G401 (cell line): Measurements from ENCODE around the gene LBHD2. TPM values are rescaled to one million over a fixed set of nuclear protein-coding genes. Genes with fewer than 3 reads are reported as not detected.
"Not testable (repeated sequence)": the region's sequence is repeated elsewhere in the genome, so short reads cannot be mapped to it uniquely, and the experiment has no call there.

Experiments used
- DNase-seq: peaks from one replicate; pipeline ENCODE4 v3.0.0-alpha.2; 2015; ENCODE audit warnings: low spot score
- in situ Hi-C: cut with HindIII; loops from 2 replicates; pipeline ENCODE4 v1.10.0; 2016; ENCODE audit warnings: low sequenced_read_pairs, mixed read lengths
- total RNA-seq: library from RNA; depleted of rRNA; stranded (reverse); fragments of >200 nt; shearing (Covaris generic); gene quantifications from 2 replicates; pipeline ENCODE4 v1.2.3, GENCODE V29; 2014

LBHD2 gene
- total RNA-seq, 1 experiment from 2014 or later, result not detected

DNA sequence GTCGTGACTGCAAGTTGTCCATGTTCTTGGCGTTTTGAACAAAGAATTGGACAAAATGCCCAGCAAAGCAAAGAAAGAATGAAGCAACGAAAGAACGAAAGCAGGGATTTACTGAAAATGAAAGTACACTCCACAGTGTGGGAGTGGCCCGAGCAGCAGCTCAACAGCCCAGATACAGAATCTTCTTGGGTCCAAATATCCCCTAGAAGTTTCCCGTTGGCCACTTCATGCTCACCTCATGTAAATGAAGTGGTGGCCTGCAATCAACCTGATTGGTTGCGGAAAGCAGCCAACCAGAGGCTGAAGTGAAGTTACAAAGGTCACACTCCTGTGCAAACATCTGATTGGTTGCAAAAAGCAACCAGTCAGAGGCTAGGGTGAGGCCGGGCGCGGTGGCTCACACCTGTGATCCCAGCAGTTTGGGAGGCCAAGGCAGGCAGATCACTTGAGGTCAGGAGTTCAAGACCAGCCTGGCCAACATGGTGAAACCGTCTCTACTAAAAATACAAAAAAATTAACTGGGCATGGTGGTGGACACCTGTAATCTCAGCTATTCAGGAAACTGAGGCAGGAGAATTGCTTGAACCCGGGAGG, 31.2 kb downstream of the LBHD2 start:
- in situ Hi-C loops, DNase-seq: not testable (repeated sequence)

DNA sequence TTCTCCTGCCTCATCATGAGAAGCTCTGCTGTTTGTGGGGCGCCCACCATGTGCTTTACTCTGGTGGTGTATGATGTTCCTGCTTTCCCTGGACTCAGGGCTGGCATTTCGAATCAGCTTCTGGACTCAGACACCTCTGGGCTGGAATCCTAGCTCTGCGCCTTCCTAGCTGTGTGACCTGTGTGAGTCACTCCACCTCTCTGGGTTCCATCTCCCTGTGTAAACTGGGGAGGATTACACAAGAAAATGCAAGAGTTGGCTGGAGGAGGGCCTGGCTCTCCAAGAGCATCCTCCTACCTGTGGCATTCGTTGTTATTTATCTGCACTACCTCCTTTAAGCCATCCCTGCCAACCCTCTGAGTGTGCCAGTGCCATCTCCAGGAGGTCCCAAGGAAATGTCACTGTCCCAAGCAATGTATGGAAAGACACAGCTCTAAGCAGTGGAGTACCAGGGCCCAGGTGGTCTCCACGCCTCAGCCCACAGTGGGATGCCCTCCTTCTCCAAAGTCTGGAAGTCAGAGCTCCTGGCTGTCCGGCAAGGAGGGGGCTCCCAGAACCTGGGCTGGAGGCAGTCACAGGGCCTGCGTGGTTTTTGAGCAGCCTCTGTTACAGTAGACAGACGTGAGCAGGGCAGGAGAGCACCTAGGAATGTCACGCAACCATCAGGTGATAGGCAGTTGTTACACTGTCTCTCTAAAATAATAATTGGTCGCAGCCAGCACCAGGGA, 32.0 kb downstream of the LBHD2 start:
- in situ Hi-C loops, result no loop called here

DNA sequence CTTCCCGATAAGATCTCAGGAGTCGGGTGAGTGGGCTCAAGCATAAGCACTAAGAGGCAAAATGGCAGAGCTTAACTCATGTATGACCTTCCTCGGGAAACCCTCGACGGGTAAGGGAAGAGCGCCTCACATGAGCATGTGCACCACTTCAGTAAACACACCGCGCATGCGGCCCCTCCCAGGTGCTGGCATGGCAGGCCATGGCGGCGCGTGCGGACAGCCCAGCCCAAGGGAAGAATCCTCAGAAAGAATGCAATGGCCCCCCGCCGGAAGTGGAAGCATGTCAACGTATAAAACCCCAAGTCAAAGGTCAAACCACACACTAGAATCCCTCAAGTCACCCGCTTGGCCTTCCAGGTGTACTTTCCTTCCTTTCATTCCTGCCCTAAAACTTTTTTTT, 32.6 kb downstream of the LBHD2 start:
- in situ Hi-C loops, result no loop called here
- no peak for DNase-seq

More for the DNA sequence above, 32.0 kb downstream of the LBHD2 start:
- DNase-seq, result no peak

DNA sequence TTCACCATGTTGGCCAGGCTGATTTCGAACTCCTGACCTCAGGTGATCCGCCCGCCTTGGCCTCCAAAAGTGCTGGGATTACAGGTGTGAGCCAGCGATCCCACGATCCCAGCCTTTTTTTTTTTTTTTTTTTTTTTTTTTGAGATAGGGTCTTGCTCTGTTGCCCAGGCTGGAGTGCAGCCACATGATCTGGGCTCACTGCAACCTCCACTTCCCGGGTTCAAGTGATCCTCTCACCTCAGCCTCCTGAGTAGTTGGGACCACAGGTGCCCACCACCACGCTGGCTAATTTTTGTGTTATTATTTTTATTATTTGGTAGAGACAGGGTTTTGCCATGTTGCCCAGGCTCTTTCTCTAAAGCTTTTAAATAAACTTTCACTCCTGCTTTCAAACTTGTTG, 33.5 kb downstream of the LBHD2 start:
- in situ Hi-C loops, DNase-seq: not testable (repeated sequence)

DNA sequence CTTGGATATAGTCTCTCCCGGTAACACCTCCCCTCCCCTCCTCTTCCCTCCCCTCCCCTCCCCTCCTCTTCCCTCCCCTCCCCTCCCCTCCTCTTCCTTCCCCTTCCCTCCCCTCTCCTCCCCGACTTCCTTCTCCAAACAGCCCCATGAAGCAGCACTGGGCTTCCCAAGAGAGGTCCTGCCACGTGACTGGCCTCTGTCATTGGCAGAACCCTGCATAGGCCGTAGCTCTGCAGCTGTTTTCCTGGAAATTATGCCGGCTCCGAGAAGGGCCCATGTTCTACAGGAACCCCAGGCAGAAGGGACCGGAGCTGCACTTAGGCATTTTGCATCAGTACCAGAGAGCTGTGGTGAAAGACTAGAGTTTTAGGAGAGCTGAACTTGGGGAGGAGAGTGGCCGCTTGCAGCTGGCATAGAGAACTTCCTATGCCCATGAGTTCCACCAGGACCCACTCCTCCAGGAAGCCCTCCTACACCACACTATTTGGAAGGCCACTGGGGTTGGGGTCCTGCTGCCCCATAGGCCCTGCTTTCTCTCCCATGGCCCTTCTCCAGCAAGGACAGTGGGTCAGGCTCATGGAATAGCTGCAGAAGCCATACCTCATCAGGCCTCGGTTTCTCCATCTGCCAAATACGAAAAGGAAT, 34.1 kb downstream of the LBHD2 start:
- no peak for DNase-seq

DNA sequence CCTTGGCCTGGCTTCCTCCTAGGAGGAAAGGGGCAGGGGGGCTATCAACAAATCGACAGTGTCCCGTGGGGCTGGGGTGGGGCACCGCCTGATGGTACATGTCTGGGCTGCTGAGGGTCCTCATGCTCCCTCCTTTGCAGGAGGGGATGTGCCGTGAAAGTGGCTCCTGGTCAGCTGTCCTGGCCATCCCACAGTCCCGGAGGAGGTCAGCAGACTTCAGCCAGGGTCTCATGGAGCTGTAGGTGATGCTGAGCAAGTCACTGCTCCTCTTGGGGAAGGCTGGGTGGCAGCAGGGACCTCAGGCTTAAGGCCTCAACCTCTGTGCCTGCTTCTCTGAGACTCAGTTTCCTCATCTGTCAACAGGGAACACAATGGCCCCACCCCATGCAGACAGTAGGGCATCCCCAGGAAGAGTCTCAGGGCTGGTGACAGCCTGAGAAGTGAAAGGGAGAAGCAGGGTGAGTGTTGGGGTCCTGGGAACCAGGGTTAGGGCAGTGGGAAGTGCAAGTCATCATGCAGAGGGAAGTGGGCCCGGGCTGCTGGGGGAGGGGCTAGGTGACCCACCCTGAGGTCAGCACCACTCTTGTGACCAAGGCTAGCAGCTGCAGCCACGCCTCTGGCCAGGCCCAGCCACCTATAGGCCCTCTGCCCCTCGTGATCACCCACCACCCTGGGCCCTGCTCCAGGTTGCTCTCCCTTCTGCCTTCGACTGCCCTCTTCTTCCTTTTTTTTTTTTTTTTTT, 34.8 kb downstream of the LBHD2 start:
- in situ Hi-C loops, result no loop called here

More for the DNA sequence above, 34.1 kb downstream of the LBHD2 start:
- in situ Hi-C loops, result no loop called here

DNA sequence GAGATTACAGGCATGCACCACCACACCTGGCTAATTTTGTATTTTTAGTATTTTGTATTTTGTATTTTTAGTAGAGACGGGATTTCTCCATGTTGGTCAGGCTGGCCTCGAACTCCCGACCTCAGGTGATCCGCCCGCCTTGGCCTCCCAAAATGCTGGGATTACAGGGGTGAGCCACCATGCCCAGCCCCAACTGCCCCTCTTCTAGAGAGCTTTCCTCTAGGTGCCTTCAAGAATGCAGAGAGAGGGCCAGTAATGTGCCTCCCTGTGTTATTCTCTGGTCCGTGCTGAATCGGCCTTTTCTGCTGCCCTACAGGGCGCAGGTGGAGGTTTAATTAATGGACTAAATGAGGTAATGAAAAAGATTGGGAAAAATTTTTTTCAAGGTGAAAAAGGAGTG, 35.5 kb downstream of the LBHD2 start:
- in situ Hi-C loops, DNase-seq: not testable (repeated sequence)

More for the DNA sequence above, 34.8 kb downstream of the LBHD2 start:
- no peak for DNase-seq

DNA sequence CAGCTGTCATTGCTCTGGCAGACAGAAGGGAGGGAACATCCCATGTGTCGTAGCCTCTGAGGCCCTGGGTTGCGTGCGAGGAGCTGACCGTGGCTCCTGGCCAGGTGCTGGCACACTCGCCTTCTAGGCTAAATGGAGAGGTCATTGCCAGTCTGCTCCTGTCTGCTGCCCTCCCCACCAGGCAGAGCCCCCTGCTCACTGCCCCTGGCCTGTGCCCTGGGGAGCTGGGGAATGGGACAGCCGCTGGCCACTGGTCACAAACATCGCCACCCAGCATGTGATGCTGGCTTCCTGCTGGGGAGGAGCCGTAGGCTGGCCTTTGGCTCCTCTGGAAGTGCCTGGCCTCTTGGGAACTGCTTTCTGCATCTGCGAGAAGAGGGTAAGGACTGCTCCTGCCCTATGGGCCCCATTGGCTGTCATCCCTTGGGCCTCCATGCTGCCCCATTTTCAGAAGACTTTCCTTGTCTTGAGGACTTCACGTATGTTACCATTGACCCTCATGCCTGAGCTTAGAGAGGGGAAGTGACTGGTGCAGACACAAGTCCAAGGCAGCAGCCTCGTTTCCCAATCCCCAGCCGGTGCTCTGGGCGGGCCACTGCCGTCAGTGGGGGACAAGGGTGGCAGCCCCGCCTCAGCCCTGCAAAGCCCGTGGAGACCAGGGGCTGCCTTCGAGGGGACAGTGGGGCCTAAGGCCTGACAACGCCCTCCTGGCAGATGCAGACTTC, 37.3 kb downstream of the LBHD2 start:
- in situ Hi-C loops, result no loop called here
- no peak for DNase-seq

DNA sequence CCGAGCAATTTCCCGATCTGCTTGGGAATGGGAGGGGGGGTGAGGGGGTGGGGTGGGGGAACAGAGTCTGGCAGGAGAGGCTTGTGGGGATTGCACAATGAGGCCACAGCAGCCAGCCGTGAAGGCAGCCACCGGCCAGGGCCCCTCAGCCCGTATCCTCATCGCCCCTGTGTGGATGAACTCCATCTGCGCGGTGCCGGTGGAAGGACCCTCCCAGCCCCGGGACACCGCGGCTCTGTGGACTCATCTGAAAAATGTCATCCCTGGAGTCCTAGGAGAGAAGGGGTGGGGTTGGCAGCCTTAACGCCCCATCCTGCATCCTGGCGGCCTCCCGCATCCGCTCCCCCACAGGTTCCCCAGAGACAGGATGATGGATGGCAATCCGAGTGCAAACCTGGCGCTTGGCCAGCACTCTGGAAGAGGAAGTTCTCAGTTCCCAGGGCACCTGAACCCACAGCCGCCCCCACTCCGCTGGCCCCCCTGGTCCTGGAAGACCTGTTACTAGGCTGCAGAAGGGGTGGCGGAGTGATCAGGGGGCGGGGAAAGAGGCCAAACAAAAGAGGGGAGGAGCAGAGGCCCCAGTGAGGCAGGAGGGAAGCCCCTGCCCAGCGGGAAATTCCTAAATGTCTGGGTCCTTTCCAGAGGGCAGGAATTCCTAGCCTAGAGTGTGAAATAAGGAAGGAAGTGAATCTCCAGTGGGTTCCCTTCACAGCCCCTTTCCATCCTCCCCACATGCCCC, 38.0 kb downstream of the LBHD2 start:
- no peak for DNase-seq
- in situ Hi-C loops, result no loop called here

DNA sequence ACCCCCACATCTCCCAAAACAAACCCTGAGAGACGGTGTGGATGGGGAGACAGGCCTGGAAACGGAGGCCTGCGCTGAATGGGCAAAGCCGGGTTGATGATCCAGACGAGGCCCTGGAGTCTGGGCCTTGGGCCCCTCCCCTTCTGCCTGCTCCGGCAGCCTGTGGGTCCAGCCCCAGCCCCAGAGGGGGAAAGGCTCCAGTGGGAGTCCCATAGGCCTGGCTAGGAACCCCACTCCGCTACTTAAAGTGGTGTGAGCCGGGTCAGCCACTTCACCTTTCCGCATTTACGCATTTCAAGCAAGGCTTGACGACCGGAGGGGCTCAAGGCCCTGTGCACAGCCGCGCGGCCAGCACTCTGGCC, 38.6 kb downstream of the LBHD2 start:
- in situ Hi-C loops, result no loop called here
- DNase-seq, result no peak

DNA sequence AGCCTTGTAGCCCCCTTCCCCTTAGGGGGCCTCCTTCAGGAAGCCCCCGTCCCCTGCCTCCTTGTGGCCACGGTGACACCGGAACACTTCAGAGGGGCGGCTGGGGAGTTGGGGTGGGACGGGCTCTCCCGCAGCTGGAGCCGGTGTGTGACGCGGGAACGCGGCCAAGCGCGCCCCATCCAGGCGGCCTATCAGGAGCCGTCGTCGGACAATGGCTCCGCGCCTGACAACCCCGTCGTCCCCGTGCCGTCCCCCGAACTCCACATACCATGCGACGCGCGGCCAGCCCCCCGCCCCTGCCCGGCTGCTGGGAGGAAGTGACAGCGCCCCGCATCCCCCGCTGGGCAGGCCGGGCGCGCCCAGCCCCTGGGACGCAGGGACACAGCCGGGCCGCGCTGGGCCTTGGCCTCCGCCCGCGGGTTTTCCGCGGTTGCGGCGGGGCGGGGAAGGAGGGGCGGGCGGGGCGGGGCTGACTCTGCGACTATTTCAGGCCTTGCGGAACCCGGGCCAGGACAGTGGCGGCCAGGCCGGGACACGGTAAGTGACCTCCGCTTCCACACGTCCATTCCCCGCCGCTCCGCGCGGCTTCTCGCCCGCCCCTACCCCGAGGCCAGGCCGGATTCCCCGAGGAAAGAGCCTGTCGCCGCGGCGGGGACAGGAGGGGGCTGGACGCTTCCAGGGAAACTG, 39.1 kb downstream of the LBHD2 start, which contains the start of gene TNFAIP2:
TNFAIP2 (plus strand) TSS at position 515 of the 687 bp plus-strand sequence. CDS start 2,997 bp downstream, outside the sequence.
- in situ Hi-C loops, result no loop called here
- DNase-seq, result no peak

DNA sequence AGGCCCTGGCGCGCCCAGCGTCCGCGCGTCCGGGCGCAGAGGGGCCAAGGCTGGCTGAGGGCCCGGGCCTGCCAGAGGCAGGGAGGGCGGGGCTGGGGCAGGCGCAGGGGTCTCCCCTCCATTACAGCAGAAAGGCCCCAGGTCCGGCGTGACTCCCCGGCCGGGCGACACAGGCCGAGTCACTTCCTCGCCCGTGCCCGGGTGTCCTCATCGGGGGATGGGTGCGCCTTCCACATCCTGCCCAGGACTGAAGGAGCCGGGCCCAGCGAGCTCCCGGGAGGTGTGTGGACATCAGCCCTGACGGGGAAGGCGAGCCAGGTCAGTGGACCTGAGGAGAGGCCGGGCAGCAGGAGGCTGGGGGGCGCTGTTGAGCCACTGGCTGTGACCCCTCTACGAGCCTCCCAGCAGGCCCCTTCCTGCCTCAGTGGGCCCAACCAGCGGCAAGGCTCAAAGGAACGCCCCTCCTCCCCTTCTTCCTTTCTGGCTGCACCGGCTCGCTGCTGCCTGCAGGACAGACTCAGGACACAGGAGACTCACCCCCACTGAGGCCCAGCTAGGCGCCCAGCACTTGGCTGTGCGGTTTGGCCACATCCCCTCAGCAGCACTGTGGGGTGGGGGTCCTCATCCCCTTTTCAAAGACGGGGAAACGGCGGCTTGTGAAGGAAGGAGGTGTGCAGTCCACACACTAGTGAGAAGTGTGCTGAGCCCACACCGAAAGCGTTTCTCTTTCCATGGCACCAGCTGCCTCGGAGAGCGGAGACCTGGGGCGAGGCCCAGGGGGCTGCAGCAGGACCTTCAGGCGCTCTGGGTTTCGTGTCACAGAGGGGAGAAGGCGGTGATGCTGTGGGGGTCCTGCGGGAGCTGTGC, 39.9 kb downstream of the LBHD2 start:
- in situ Hi-C loops, result no loop called here
- no peak for DNase-seq

DNA sequence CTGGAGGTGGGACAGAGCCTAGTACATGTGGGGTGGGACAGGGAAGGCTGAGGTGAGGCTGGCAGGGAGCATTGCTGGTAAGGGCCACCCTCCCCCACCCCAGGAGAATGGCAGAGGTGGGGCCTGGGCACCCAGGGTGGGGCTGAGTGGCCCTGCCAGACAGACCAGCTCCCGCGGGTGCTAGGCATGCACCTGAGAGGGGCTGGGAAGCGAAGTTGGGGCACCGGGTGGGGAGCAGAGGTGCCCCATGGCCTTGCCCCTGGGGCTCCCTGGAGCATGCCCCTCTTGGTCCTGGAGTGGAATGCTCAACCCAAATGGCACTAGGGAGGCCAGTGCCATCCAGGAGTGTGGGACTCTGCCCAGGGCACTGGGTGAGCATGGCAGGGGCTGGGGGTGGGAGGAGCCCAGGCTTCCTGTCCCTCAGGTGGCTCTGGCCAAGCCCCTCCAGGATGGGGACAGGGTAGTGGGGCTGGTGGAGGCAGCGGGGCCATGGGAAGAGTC, 40.5 kb downstream of the LBHD2 start:
- DNase-seq, result no peak

DNA sequence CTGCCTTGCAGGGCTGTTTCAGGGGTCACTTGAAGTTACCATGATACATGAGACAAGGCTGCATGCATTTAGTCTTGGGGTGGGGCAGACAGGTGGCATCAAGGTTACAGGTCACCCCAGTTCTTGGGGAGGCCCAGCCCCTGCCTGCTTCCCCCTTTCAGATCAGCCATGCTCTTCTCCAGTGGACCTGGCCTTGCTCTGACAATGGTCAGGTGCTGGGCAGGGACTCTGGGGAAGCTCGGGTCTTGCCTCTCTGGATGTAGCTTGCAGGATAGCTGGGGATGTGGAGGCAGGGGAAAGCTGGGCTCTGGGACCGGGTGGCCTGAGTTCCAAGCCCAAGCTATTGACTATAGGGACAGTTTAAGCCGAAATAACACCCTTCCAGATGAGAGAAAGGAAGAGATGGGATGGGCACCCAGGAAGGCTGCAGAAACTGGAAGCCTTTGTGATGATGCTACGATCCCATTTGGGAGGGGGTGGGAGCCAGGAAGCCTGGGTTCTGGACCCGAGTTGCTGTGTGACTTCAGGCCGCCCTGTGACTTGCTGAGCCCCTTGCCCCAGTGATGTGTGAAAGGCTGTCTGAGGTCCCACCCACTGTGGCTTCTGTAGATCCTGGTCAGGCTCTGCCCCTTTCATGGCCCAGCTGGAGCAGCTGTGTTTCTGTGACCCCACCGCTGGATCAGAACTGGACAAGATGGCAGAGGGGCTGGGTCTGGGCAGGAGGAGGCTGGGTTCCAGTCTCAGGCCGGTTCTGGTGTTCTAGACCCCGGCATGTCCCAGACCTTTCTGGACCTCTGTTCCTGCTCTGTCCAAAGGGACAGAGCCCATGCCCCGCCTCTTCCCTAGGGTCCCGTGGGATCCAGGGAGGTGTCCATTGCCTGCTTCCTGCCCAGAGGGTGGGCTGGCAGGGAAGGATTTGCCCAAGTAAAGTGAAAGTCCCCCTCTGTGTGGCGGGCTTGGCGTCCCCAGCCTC, 41.4 kb downstream of the LBHD2 start:
- no peak for DNase-seq
- in situ Hi-C loops, result no loop called here

More for the DNA sequence above, 40.5 kb downstream of the LBHD2 start:
- in situ Hi-C loops, result no loop called here

DNA sequence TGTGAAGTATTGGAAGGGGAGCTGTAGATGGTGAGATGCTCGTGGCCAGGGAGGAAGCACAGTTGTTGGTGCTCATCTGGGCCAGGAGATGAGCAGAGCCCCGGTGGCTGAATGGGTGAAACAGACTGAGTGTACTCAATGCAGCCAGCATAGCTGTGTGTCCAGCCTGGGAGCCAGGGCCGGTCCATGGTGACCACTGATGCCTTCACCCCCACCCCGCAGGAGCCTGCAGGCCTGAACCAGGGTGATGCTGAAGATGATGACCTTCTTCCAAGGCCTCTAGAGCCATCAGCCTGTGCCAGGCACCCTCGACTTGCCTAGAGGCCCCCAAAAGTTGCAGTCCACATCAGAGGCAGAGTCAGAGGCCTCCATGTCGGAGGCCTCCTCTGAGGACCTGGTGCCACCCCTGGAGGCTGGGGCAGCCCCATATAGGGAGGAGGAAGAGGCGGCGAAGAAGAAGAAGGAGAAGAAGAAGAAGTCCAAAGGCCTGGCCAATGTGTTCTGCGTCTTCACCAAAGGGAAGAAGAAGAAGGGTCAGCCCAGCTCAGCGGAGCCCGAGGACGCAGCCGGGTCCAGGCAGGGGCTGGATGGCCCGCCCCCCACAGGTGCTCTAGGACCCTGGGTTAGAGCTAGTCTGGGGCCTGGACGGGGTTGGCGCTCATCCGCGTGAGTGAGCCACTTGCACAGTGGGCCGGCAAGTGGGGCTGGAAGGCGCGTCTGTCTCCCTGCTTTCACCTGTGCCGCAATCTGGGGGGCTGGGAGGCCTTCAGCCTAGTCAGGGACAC, 42.3 kb downstream of the LBHD2 start:
- no peak for DNase-seq
- in situ Hi-C loops, result no loop called here
